MM.1S (cell line): Measurements from ENCODE around the gene PHF1.

Experiments
- CTCF ChIP-seq: fragments of 300-600 bp; sonication (generic); IDR thresholded peaks from 2 replicates; pipeline ENCODE4 v1.5.1; 2016; ENCODE audit warnings: antibody characterized with exemption, low read length, mixed read lengths
- EZH2 ChIP-seq: fragments of 300-600 bp; sonication (generic); optimal IDR thresholded peaks from 2 replicates; pipeline ENCODE3; 2017; ENCODE audit warnings: low read depth, mild to moderate bottlenecking, antibody characterized with exemption, low read length, mixed read lengths
- EZH2phosphoT487 ChIP-seq: fragments of 300-600 bp; sonication (generic); IDR thresholded peaks from 2 replicates; pipeline ENCODE4 v1.6.1; 2018; ENCODE audit warnings: antibody characterized with exemption, low read length

GRCh38 chr6:33420491-33421343 lies 9.9 kb downstream of the PHF1 start:
- TF ChIP-seq EZH2 (no peak), CTCF (no peak), EZH2phosphoT487 (no peak)
